Aorta (tissue), 5 donors: ENCODE data around the gene AQP1. TPM values are rescaled to one million over a fixed set of nuclear protein-coding genes. Genes with fewer than 3 reads are reported as not detected.

Experiments
- ATAC-seq: fragments of 200-7000 bp; cut with Tn5 transposase; one replicate; pipeline ENCODE4 v1.9.1; 2022; ENCODE audit warnings: moderate library complexity; ENCODE audit not compliant: low FRiP score
- DNase-seq, 2 donors: peaks; one replicate each; pipeline ENCODE4 v3.0.0-alpha.2; 2020
- H3K27ac ChIP-seq, 2 donors: one replicate each; pipeline ENCODE4 v1.5.1; 2013; ENCODE audit warnings: low read length in 2 of 2, mild to moderate bottlenecking in 2 of 2, moderate library complexity in 2 of 2, control low read depth in 1 of 2, inconsistent platforms in 1 of 2, low read depth in 1 of 2
- H3K27me3 ChIP-seq, 2 donors: one replicate each; pipeline ENCODE4 v1.6.1; 2013; ENCODE audit warnings: control low read depth in 1 of 2, low read length in 1 of 2, mild to moderate bottlenecking in 1 of 2, moderate library complexity in 1 of 2; ENCODE audit not compliant: insufficient read depth in 2 of 2, control insufficient read depth in 1 of 2
- H3K36me3 ChIP-seq, 2 donors: one replicate each; pipeline ENCODE4 v1.6.1; 2013; ENCODE audit warnings: control low read depth in 1 of 2, low read length in 1 of 2, mild to moderate bottlenecking in 1 of 2; ENCODE audit not compliant: insufficient read depth in 2 of 2, control insufficient read depth in 1 of 2
- H3K4me1 ChIP-seq, 2 donors: one replicate each; pipeline ENCODE4 v1.6.1; 2013; ENCODE audit warnings: low read length in 2 of 2, control low read depth in 1 of 2, mild to moderate bottlenecking in 1 of 2, moderate library complexity in 1 of 2; ENCODE audit not compliant: insufficient read depth in 2 of 2, control insufficient read depth in 1 of 2
- H3K4me3 ChIP-seq, 2 donors: one replicate each; pipeline ENCODE4 v1.5.1; 2013; ENCODE audit warnings: low read length in 2 of 2, control low read depth in 1 of 2, mild to moderate bottlenecking in 1 of 2
- H3K9me3 ChIP-seq: one replicate; pipeline ENCODE4 v1.6.1; 2013; ENCODE audit warnings: mild to moderate bottlenecking, low read length; ENCODE audit not compliant: control insufficient read depth
- WGBS, 2 donors: extraction: QIAGEN DNeasy Blood & Tissue Kit; methylation state at CpG; one replicate each; pipeline ENCODE4 v1.1.7; 2013; 5-methylcytosine and 5-hydroxymethylcytosine counted together
- intact Hi-C, 2 donors: fragments of 100-400 bp; cut with DNase I; formaldehyde crosslinking; loops; one replicate each; pipeline versions ENCODE4 v1.14.2 to v1.15.0; 2022
- polyA plus RNA-seq, 2 donors: library from polyadenylated mRNA; stranded (reverse); fragments of 200-250 nt; gene quantifications; one replicate each; pipeline ENCODE4 v1.2.3, GENCODE V29; 2013
- total RNA-seq, 2 donors: library from RNA; stranded (reverse); fragmentation: NEBNext Ultra II Directional; extraction: Animal tissue kit (Norgen Biotek cat#: 25700); gene quantifications; one replicate each; pipeline ENCODE4 v1.2.1, GENCODE V29; 2021
- donor health status: healthy with polysubstance abuse.
- donor health status: Bipolar disorder and iron deficiency.
- donor health status: DM: no; HTN: no; CAD: no.
- donor health status: DM: no; HTN: no; CAD: no.
- donor health status: DM: yes; HTN: yes; CAD: no.

The AQP1 gene
- total and polyA plus RNA-seq, 4 donors = 370 to 1,062 (median 821) TPM

DNA sequence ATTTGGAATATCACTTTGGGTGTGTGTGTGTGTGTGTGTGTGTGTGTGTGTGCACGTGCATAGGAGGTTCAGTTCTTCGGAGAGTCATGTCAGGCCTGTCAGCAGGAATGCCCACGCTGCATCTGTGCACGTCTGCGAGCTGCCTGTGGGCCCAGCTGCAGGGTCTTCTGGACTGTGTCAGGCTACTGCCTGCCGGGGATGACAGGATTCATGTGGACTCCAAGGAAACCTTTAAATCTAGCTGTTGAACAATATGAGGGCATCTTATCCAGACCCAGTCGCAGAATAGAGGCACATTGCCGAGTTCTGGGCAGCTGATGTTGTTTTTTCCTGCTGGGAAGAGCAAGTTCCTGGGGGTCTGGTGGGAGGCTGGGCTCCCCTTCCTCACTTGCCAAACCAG, 19.0 kb downstream of the AQP1 start:
- DNase-seq = no peak

DNA sequence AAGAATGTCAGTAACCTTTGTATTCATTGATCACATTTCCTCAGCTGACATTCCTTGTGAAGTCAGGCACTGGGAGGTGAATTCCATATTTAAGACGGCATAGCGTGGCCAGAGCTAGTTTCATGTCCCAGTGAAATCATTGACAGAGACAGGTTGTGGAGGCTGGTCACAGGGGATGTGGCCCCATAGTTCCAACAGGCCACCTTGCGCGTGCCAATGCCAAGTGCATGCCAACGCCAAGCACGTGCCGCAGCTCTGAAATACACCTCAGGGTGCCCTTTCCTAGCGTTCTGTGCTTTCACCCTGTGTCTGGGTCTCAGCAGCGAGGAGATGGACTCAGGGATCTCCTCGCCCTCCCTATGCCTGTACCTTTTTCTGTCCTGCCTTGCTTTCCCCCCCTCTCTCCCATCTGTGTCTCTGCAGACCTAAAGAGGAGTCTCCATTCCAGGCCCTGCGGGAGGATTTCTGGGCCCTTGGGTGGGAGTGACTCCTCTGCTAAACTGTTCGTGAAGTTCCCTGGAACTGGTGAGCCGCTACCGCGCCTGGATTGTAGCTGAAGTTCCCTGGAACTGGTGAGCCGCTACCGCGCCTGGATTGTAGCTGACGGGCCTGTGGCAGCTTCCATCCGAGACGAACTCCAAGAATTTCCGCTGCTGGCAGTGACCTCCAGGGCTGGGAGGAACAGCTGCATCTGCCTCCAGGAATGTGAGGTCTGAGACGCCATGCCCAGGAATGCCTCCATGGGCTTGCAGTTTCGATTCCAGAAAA, 19.7 kb downstream of the AQP1 start:
- no peak for ATAC-seq
- intact Hi-C loops = no loop called here

More for the DNA sequence above, 19.0 kb downstream of the AQP1 start:
- ATAC-seq = no peak
- Histone ChIP-seq H3K36me3 (no peaks in the 10 kb centered on the region), H3K4me3 (no peak overlapping the region), H3K9me3 (no peaks in the 10 kb centered on the region), H3K4me1 (no peaks in the 10 kb centered on the region), H3K27me3 (no peaks in the 10 kb centered on the region), H3K27ac (no peak overlapping the region)
- intact Hi-C loops = no loop called here
- WGBS, 2 donors = 26% methylated on average over 8 of the region's 8 CpGs

DNA sequence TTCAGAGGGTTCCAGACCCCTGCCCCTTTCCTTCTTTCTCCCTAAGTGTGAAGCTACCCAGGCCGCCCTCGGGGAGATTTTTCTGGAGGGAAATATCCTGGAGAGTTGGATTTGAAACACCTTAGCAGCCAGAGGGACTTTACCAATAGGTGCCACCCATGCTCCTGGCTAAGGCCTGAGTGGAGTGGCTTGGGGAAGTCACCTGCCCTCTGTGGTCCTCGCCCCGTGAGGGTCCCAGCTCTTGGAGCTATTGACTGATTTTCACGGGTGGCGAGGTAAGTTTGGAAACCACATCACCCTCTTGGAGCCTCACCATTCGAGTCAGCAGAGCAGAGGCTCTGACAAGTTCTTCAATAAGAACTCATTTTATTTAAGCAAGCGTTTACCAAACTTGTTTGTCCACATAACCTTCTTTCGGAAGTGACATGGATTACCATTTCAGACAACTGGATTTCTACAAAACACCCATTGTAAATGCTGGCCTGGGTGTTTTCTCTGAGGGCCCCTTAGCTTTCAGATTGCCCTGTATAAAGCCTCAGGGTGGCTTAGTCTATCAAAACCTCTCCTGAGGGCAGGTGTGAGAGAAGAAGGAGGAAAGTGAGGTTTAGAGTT, 20.4 kb downstream of the AQP1 start:
- no peak for ATAC-seq
- Histone ChIP-seq H3K36me3 (no peaks in the 10 kb centered on the region), H3K27ac (no peak overlapping the region), H3K4me3 (no peak overlapping the region), H3K4me1 (no peaks in the 10 kb centered on the region), H3K9me3 (no peaks in the 10 kb centered on the region), H3K27me3 (no peaks in the 10 kb centered on the region)
- WGBS, 2 donors = 92% methylated on average over 9 of the region's 9 CpGs
- no peak for DNase-seq
- intact Hi-C loops = no loop called here

More for the DNA sequence above, 19.7 kb downstream of the AQP1 start:
- H3K36me3 ChIP-seq = no peaks in the 10 kb centered on the region
- H3K27me3 ChIP-seq = no peaks in the 10 kb centered on the region
- no peak overlapping the region for H3K4me3 ChIP-seq
- H3K9me3 ChIP-seq = no peaks in the 10 kb centered on the region
- 92% methylated on average over 24 of the region's 24 CpGs for WGBS, 2 donors
- DNase-seq = peak in 1 of 2 donors; percentile 47
- H3K4me1 ChIP-seq = no peaks in the 10 kb centered on the region
- no peak overlapping the region for H3K27ac ChIP-seq

DNA sequence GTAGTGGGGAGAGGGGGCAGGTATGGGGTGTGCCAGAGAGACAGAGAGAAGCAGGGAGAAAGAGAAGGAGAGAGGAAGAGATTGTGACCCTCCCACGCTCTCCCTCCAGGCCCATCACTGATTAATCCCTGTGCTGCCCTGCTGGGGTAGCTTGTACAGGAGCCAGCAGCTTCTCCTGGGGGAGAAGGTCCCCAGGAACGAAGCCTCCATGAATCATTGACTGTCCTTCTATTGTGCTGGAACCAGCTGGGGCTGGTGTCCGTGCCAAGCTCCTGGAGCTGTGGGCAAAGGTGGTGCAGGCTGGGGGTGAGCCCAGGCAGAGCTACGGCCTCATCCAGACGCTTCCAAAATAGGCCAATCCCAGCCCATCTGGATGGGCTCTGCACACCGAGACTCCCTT, 20.9 kb downstream of the AQP1 start:
- WGBS, 2 donors = 75 to 76% methylated on average over 6 of the region's 6 CpGs
- Histone ChIP-seq H3K27ac (no peak overlapping the region), H3K4me1 (no peaks in the 10 kb centered on the region), H3K9me3 (no peaks in the 10 kb centered on the region), H3K27me3 (no peaks in the 10 kb centered on the region), H3K36me3 (no peaks in the 10 kb centered on the region), H3K4me3 (no peak overlapping the region)
- ATAC-seq = no peak
- no peak for DNase-seq
- intact Hi-C loops = no loop called here

DNA sequence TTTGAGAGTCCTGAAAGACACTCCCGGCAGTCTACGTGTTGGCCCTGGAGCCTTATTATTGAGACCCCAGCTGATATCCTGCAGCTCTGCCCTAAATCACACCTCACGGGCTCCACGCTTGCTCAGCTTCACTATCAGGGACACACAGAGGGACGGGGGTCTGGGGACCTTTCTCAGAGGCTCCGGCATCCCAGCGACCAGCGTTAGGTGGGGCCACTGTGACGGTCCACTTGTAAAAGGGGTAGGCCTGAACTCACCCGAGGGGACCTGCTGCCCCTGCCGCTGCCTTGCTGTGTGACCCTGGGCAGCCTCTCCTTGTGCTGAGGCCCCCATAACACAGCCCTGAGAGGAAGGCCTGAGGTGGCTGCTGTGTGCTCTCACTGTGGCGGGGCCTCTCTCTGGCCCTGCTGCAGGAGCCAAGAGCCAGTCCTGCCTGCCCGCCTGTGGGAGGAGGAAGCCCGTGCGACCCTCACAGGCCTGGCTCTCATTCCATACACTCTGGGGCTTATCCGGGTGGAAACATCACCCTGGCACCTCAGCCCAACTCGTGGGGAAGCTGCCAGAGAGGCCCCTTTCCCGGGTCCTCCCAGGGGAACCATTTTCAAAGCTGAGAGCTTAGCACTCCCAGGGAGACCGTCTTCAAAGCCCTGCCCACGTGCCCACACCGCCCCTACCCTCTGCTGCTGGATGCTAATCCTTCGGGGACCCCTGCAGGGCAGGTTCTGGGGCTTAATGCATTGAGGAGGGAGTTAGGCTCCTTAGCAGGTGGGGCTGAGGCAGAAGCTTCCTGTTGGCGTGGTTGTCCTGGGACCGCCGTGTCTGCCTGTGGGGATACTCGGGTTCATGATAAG, 21.7 kb downstream of the AQP1 start:
- no peaks in the 10 kb centered on the region for H3K9me3 ChIP-seq
- DNase-seq (peak in 1 of 2 donors; percentile 41), ATAC-seq (no peak)
- H3K4me1 ChIP-seq = no peaks in the 10 kb centered on the region
- intact Hi-C loops = no loop called here
- H3K27me3 ChIP-seq = no peaks in the 10 kb centered on the region
- no peak overlapping the region for H3K27ac ChIP-seq
- no peaks in the 10 kb centered on the region for H3K36me3 ChIP-seq
- WGBS, 2 donors = 75 to 76% methylated on average over 26 of the region's 26 CpGs
- H3K4me3 ChIP-seq = no peak overlapping the region

DNA sequence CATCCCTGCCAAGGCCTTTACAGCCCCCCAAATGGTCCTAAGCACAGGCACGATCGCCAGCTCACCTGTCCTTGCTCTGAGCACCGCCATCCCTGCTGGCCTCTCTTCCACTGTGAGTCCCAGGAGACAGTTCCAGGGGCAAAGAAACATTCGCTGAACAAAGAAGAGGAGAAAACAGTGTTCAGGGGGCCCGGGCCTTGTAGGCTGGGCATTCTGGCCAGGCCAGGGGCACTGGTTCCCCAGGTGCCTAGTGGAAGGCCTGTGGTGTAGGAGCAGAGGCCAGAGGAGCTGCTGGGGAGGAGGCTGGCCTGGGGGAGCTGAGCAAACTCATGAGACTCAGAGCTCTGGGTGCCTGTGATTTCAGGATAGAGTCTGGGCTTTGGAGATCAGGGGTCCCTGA, 22.6 kb downstream of the AQP1 start:
- H3K27ac ChIP-seq = no peak overlapping the region
- H3K27me3 ChIP-seq = no peaks in the 10 kb centered on the region
- H3K4me1 ChIP-seq = no peaks in the 10 kb centered on the region
- WGBS, 2 donors = 90 to 94% methylated on average over 5 of the region's 5 CpGs
- H3K36me3 ChIP-seq = no peaks in the 10 kb centered on the region
- ATAC-seq (no peak), DNase-seq (no peak)
- no peaks in the 10 kb centered on the region for H3K9me3 ChIP-seq
- H3K4me3 ChIP-seq = no peak overlapping the region
- intact Hi-C loops = no loop called here

DNA sequence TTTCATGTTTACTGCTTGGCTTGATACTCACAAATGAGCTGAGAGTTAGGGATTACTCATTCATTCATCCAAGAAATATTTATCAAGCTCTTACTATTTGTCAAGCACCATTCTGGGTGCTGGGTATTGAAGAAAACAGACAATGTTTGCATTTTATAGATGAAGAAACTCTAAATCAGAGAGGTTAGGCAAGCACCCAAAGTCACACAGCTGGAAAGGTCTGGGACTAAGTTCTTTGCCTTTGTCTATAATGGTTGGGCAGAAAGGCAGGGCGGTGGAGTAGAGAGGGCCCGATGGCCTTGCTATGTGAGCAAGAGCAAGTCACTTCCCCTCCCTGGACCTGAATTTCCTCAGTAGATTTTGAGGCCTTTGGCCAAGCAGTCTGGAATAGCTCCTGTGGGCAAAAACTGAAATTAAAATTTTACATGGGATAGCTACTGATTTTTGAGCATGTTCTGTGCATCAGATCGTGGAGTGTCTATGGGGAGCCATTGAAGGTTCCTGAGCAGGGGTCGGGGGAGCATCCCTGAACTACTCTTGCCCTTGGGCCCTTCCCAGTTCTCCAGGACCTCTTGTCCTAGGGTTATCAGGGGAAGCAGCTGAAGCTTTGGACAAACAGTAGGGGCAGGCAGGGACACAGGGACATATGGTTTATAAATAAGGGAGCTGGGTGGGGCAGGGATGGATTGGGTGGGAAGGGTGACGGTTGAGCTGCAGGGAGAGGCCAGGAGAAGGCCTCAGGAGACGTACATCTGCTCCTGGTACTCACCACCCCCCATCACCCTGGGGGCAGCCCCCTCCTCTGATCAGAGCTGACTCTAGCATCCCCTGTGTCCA, 23.3 kb downstream of the AQP1 start:
- ATAC-seq = no peak
- no peaks in the 10 kb centered on the region for H3K27me3 ChIP-seq
- no peaks in the 10 kb centered on the region for H3K4me1 ChIP-seq
- H3K36me3 ChIP-seq = no peaks in the 10 kb centered on the region
- 91 to 93% methylated on average over 5 to 6 of the region's 6 CpGs for WGBS, 2 donors
- no peaks in the 10 kb centered on the region for H3K9me3 ChIP-seq
- no peak overlapping the region for H3K4me3 ChIP-seq
- intact Hi-C loops = no loop called here
- H3K27ac ChIP-seq = no peak overlapping the region
- no peak for DNase-seq

DNA sequence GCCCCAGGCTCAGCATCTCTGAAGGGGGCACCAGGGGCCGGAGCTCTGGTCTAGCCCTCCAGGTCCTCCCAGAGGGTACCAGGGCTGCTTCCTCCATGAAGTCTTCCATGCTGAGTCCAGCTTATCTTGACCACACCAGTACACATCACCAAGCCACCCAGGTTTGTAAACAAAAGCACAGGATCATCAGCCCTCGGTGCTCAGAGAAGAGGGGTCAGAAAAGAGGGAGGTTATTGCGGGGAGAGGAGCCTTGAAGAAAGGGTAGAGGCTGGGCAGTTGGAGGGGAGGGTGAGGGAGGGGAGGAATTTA, 23.9 kb downstream of the AQP1 start:
- H3K9me3 ChIP-seq = no peaks in the 10 kb centered on the region
- DNase-seq (no peak), ATAC-seq (no peak)
- intact Hi-C loops = no loop called here
- 90 to 92% methylated on average over 3 of the region's 3 CpGs for WGBS, 2 donors
- H3K4me1 ChIP-seq = no peaks in the 10 kb centered on the region
- no peaks in the 10 kb centered on the region for H3K36me3 ChIP-seq
- no peak overlapping the region for H3K4me3 ChIP-seq
- no peaks in the 10 kb centered on the region for H3K27me3 ChIP-seq
- no peak overlapping the region for H3K27ac ChIP-seq
